HG03442 (cell line): ENCODE measurements around the gene IFT81.
"Not testable (repeated sequence)": the region's sequence is repeated elsewhere in the genome, so short reads cannot be mapped to it uniquely, and the experiment has no call there.

Experiments used
- ATAC-seq: cut with Tn5 transposase; IDR thresholded peaks from one replicate; pipeline ENCODE4 v1.9.1; 2021; ENCODE audit warnings: mild to moderate bottlenecking, moderate library complexity; ENCODE audit not compliant: unreplicated experiment

The IFT81 gene

GRCh38 chr12:110201995-110202394 lies 77.8 kb downstream of the IFT81 start:
- no peak for ATAC-seq

GRCh38 chr12:110203546-110203945 lies 79.4 kb downstream of the IFT81 start:
- no peak for ATAC-seq

GRCh38 chr12:110205931-110206330 lies 81.8 kb downstream of the IFT81 start:
- no peak for ATAC-seq

GRCh38 chr12:110211639-110212536 lies 87.7 kb downstream of the IFT81 start:
- not testable (repeated sequence) for ATAC-seq

GRCh38 chr12:110217996-110218674 lies 94.0 kb downstream of the IFT81 start:
- ATAC-seq, result no peak

GRCh38 chr12:110222027-110222426 lies 97.9 kb downstream of the IFT81 start:
- ATAC-seq, result no peak

- no peak for ATAC-seq
Observed at GRCh38 chr12:110222433-110222832, 98.3 kb downstream of the IFT81 start.

- no peak for ATAC-seq
Observed at GRCh38 chr12:110223777-110224378, 99.7 kb downstream of the IFT81 start.

GRCh38 chr12:110224379-110225304 lies 100.5 kb downstream of the IFT81 start:
- ATAC-seq, result no peak

- no peak for ATAC-seq
Observed at GRCh38 chr12:110227138-110227537, 103.0 kb downstream of the IFT81 start.

- ATAC-seq, result not testable (repeated sequence)
Observed at GRCh38 chr12:110228348-110228747, 104.2 kb downstream of the IFT81 start.

GRCh38 chr12:110228756-110229155 lies 104.6 kb downstream of the IFT81 start:
- ATAC-seq, result no peak

GRCh38 chr12:110229409-110229808 lies 105.3 kb downstream of the IFT81 start:
- ATAC-seq, result no peak

- ATAC-seq, result no peak
Observed at GRCh38 chr12:110230655-110231054, 106.5 kb downstream of the IFT81 start.

- no peak for ATAC-seq
Observed at GRCh38 chr12:110233212-110233903, 109.2 kb downstream of the IFT81 start.

- no peak for ATAC-seq
Observed at GRCh38 chr12:110234331-110234751, 110.2 kb downstream of the IFT81 start.

GRCh38 chr12:110234755-110235154 lies 110.6 kb downstream of the IFT81 start:
- ATAC-seq, result no peak

GRCh38 chr12:110235383-110235782 lies 111.2 kb downstream of the IFT81 start:
- ATAC-seq, result no peak

- no peak for ATAC-seq
Observed at GRCh38 chr12:110243227-110243626, 119.1 kb downstream of the IFT81 start.

GRCh38 chr12:110244372-110244771 lies 120.2 kb downstream of the IFT81 start:
- ATAC-seq, result no peak
